H9 (cell line): ENCODE results near the gene LHPP. TPM values are rescaled to one million over a fixed set of nuclear protein-coding genes. Genes with fewer than 3 reads are reported as not detected.

Experiments used
- DNase-seq: peaks from one replicate; pipeline ENCODE4 v3.0.0-alpha.2; 2017
- H2AFZ ChIP-seq: one replicate; pipeline ENCODE4 v1.6.1; 2013; ENCODE audit warnings: mild to moderate bottlenecking, low read length, control low read depth, moderate library complexity
- H2AK5ac ChIP-seq: 2 replicates; pipeline ENCODE4 v1.6.1; 2013; ENCODE audit warnings: low read length, control low read depth, mixed read lengths; ENCODE audit not compliant: insufficient read length
- H2BK120ac ChIP-seq: one replicate; pipeline ENCODE4 v1.6.1; 2013; ENCODE audit warnings: low read depth, mild to moderate bottlenecking, low read length, control low read depth, inconsistent platforms; ENCODE audit not compliant: poor library complexity, severe bottlenecking
- H2BK12ac ChIP-seq: 2 replicates; pipeline ENCODE4 v1.6.1; 2013; ENCODE audit warnings: low read length, control low read depth, mixed read lengths, low read depth; ENCODE audit not compliant: insufficient read length
- H2BK15ac ChIP-seq: 2 replicates; pipeline ENCODE4 v1.6.1; 2013; ENCODE audit warnings: low read depth, low read length, control low read depth
- H2BK20ac ChIP-seq: one replicate; pipeline ENCODE4 v1.6.1; 2013; ENCODE audit warnings: low read depth, mild to moderate bottlenecking, low read length, control low read depth, inconsistent platforms; ENCODE audit not compliant: poor library complexity, severe bottlenecking
- H2BK5ac ChIP-seq: 2 replicates; pipeline ENCODE4 v1.6.1; 2013; ENCODE audit warnings: low read length, control low read depth, mixed read lengths; ENCODE audit not compliant: insufficient read length
- H3K14ac ChIP-seq: 2 replicates; pipeline ENCODE4 v1.6.1; 2013; ENCODE audit warnings: low read length, control low read depth; ENCODE audit not compliant: insufficient read depth
- H3K18ac ChIP-seq: 2 replicates; pipeline ENCODE4 v1.6.1; 2013; ENCODE audit warnings: low read depth, mild to moderate bottlenecking, mixed read lengths, low read length, control low read depth; ENCODE audit not compliant: insufficient read length
- H3K23ac ChIP-seq: 2 replicates; pipeline ENCODE4 v1.6.1; 2013; ENCODE audit warnings: low read length, control low read depth, mixed read lengths, low read depth; ENCODE audit not compliant: insufficient read length
- H3K23me2 ChIP-seq: 2 replicates; pipeline ENCODE4 v1.6.1; 2013; ENCODE audit warnings: low read depth, mild to moderate bottlenecking, mixed read lengths, low read length, control low read depth; ENCODE audit not compliant: insufficient read length, poor library complexity, severe bottlenecking
- H3K27ac ChIP-seq: 2 replicates; pipeline ENCODE4 v1.5.1; 2013; ENCODE audit warnings: low read length, control low read depth, mixed read lengths, low read depth; ENCODE audit not compliant: insufficient read length
- H3K27me3 ChIP-seq: 2 replicates; pipeline ENCODE4 v1.6.1; 2013; ENCODE audit warnings: low read length, control low read depth, inconsistent platforms; ENCODE audit not compliant: insufficient read depth
- H3K4ac ChIP-seq: 2 replicates; pipeline ENCODE4 v1.6.1; 2013; ENCODE audit warnings: low read depth, mild to moderate bottlenecking, control low read depth, inconsistent platforms, low read length, moderate library complexity
- H3K4me1 ChIP-seq: 2 replicates; pipeline ENCODE4 v1.6.1; 2013; ENCODE audit warnings: low read length, control low read depth, inconsistent platforms; ENCODE audit not compliant: insufficient read depth
- H3K4me2 ChIP-seq: 2 replicates; pipeline ENCODE4 v1.6.1; 2013; ENCODE audit warnings: low read length, control low read depth, mixed read lengths; ENCODE audit not compliant: insufficient read length, insufficient read depth
- H3K56ac ChIP-seq: 2 replicates; pipeline ENCODE4 v1.6.1; 2013; ENCODE audit warnings: low read depth, mild to moderate bottlenecking, mixed read lengths, low read length, control low read depth; ENCODE audit not compliant: insufficient read length
- H3K79me1 ChIP-seq: 2 replicates; pipeline ENCODE4 v1.6.1; 2013; ENCODE audit warnings: low read depth, mild to moderate bottlenecking, moderate library complexity, low read length, control low read depth, inconsistent platforms; ENCODE audit not compliant: insufficient read depth, poor library complexity, severe bottlenecking
- H3K79me2 ChIP-seq: 2 replicates; pipeline ENCODE4 v1.6.1; 2013; ENCODE audit warnings: low read length, control low read depth, inconsistent platforms; ENCODE audit not compliant: insufficient read depth
- H3K9ac ChIP-seq: 2 replicates; pipeline ENCODE4 v1.6.1; 2013; ENCODE audit warnings: low read length, control low read depth, mixed read lengths; ENCODE audit not compliant: insufficient read length; ENCODE audit errors: extremely low read depth
- H3K9me3 ChIP-seq: one replicate; pipeline ENCODE4 v1.6.1; 2013; ENCODE audit warnings: low read depth, low read length, inconsistent platforms; ENCODE audit not compliant: control insufficient read depth
- H3T11ph ChIP-seq: one replicate; pipeline ENCODE4 v1.6.1; 2013; ENCODE audit warnings: mild to moderate bottlenecking, low read length, control low read depth, inconsistent platforms
- H4K20me1 ChIP-seq: one replicate; pipeline ENCODE4 v1.6.1; 2013; ENCODE audit not compliant: control insufficient read depth, insufficient read length, insufficient read depth
- H4K5ac ChIP-seq: 2 replicates; pipeline ENCODE4 v1.6.1; 2013; ENCODE audit warnings: low read depth, mild to moderate bottlenecking, mixed read lengths, low read length, control low read depth; ENCODE audit not compliant: insufficient read length
- H4K8ac ChIP-seq: replicated peaks from 2 replicates; pipeline ENCODE4 v1.6.1; 2013; ENCODE audit warnings: low read length, control low read depth, mixed read lengths, low read depth; ENCODE audit not compliant: insufficient read length
- H4K91ac ChIP-seq: 2 replicates; pipeline ENCODE4 v1.6.1; 2013; ENCODE audit warnings: low read depth, mild to moderate bottlenecking, moderate library complexity, mixed read lengths, low read length, control low read depth; ENCODE audit not compliant: insufficient read length
- H3K27ac Mint-ChIP-seq, 3 experiments: 2 replicates in 2 of 3; 3 replicates in 1 of 3; pipeline ENCODE4 v1.8.0; 2020 to 2021; ENCODE audit warnings: mixed read lengths in 3 of 3, mild to moderate bottlenecking in 1 of 3, moderate library complexity in 1 of 3
- H3K27me3 Mint-ChIP-seq: 2 replicates; pipeline ENCODE4 v1.8.0; 2021; ENCODE audit warnings: low read depth, mild to moderate bottlenecking, moderate library complexity, mixed read lengths
- H3K36me3 Mint-ChIP-seq, 3 experiments: 2 replicates in 2 of 3; 3 replicates in 1 of 3; pipeline ENCODE4 v1.8.0; 2020 to 2021; ENCODE audit warnings: low read depth in 3 of 3, mixed read lengths in 3 of 3; ENCODE audit not compliant: insufficient read depth in 1 of 3
- H3K4me1 Mint-ChIP-seq, 2 experiments: 2 replicates each; pipeline ENCODE4 v1.8.0; 2020; ENCODE audit warnings: mixed read lengths in 2 of 2
- H3K4me3 Mint-ChIP-seq, 2 experiments: 2 replicates in 1 of 2; 3 replicates in 1 of 2; pipeline ENCODE4 v1.8.0; 2020 to 2021; ENCODE audit warnings: mild to moderate bottlenecking in 2 of 2, mixed read lengths in 2 of 2, moderate library complexity in 1 of 2
- H3K9me3 Mint-ChIP-seq, 2 experiments: 2 replicates in 1 of 2; 3 replicates in 1 of 2; pipeline ENCODE4 v1.8.0; 2020; ENCODE audit warnings: mild to moderate bottlenecking in 2 of 2, mixed read lengths in 2 of 2, moderate library complexity in 1 of 2
- WGBS: extraction: QIAGEN DNeasy Blood & Tissue Kit; methylation state at CpG from one replicate; pipeline ENCODE4 v1.1.7; 2013; ENCODE audit warnings: missing lambda C conversion rate, low lambda C conversion rate, mixed read lengths; ENCODE audit not compliant: insufficient read length; ENCODE audit errors: extremely low coverage; 5-methylcytosine and 5-hydroxymethylcytosine counted together
- total RNA-seq: library from RNA; stranded (reverse); gene quantifications from 2 replicates; pipeline ENCODE4 v1.2.1, GENCODE V29; 2021
- TF ChIP-seq, protein P1 (sequence below): fragments of 200-600 bp; sonication (generic); conservative IDR thresholded peaks from 3 replicates; pipeline ENCODE4 v1.8.0; 2021; ENCODE audit warnings: antibody characterized with exemption, mild to moderate bottlenecking

Gene LHPP
- total RNA-seq, 1 experiment from 2014 or later: 29.6 TPM

DNA sequence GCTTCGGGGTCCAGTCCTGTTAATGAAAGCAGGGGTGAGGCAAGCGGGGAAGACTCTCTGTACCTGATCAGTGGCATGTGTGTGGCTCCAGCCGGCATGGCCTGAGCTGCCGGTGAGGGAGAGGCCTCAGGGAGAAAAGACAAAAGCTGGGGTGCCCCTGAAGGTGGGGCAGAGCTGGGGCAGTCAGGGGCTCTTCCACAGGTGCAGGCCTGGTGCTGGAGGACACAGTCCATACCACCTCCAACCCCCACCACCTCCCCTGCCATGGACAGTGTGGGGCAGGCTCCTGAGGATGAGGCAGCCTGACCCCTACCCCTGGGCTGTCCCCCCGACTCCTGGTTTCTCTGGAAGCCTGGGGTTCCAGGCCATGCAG lies 129.5 kb downstream of the LHPP start:
- no peaks in the 10 kb centered on the region for H3K79me1 ChIP-seq
- H3K18ac ChIP-seq: no peak overlapping the region
- H3K79me2 ChIP-seq: no peaks in the 10 kb centered on the region
- no peak overlapping the region for H2BK20ac ChIP-seq
- H2BK15ac ChIP-seq: no peak overlapping the region
- no peak overlapping the region for H4K91ac ChIP-seq
- H3K4me1 ChIP-seq: no peaks in the 10 kb centered on the region
- H2BK5ac ChIP-seq: no peak overlapping the region
- H3K4me2 ChIP-seq: no peak overlapping the region
- no peaks in the 10 kb centered on the region; a peak in 2 of 7 replicates for H3K36me3 Mint-ChIP-seq
- no peak overlapping the region for H2AFZ ChIP-seq
- H3T11ph ChIP-seq: no peak overlapping the region
- no peak overlapping the region for H4K8ac ChIP-seq
- H2BK12ac ChIP-seq: no peak overlapping the region
- no peak for DNase-seq
- peaks cover 0 to 8% of the 10 kb centered on the region in 2 experiments; a peak in 1 of 4 replicates for H3K4me1 Mint-ChIP-seq
- no peak overlapping the region for H3K4ac ChIP-seq
- no peak overlapping the region for H3K9ac ChIP-seq
- no peak overlapping the region for H3K14ac ChIP-seq
- H3K23me2 ChIP-seq: no peaks in the 10 kb centered on the region
- H2BK120ac ChIP-seq: no peak overlapping the region
- peaks cover 0 to 4% of the 10 kb centered on the region in 2 experiments; a peak in 1 of 5 replicates for H3K9me3 Mint-ChIP-seq
- no peak overlapping the region for H3K27ac ChIP-seq
- no peaks in the 10 kb centered on the region for H4K20me1 ChIP-seq
- no peaks in the 10 kb centered on the region for H3K27me3 ChIP-seq
- WGBS: no CpG with 5 or more reads among the region's 5 CpGs
- H3K23ac ChIP-seq: no peak overlapping the region
- H2AK5ac ChIP-seq: no peak overlapping the region
- TF ChIP-seq, protein P1, sequence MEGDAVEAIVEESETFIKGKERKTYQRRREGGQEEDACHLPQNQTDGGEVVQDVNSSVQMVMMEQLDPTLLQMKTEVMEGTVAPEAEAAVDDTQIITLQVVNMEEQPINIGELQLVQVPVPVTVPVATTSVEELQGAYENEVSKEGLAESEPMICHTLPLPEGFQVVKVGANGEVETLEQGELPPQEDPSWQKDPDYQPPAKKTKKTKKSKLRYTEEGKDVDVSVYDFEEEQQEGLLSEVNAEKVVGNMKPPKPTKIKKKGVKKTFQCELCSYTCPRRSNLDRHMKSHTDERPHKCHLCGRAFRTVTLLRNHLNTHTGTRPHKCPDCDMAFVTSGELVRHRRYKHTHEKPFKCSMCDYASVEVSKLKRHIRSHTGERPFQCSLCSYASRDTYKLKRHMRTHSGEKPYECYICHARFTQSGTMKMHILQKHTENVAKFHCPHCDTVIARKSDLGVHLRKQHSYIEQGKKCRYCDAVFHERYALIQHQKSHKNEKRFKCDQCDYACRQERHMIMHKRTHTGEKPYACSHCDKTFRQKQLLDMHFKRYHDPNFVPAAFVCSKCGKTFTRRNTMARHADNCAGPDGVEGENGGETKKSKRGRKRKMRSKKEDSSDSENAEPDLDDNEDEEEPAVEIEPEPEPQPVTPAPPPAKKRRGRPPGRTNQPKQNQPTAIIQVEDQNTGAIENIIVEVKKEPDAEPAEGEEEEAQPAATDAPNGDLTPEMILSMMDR: no peak
- H3K9me3 ChIP-seq: no peaks in the 10 kb centered on the region
- no peak overlapping the region for H3K56ac ChIP-seq
- H3K27ac Mint-ChIP-seq: peak overlapping the region in 2 of 3 experiments; percentile 44 to 70; a peak in 3 of 7 replicates
- H3K27me3 Mint-ChIP-seq: peaks cover 3% of the 10 kb centered on the region
- H3K4me3 Mint-ChIP-seq: no peak overlapping the region; a peak in 1 of 5 replicates
- H4K5ac ChIP-seq: no peak overlapping the region
